Psoas muscle (tissue), 8 donors: ENCODE results near the gene CPA4. TPM values are rescaled to one million over a fixed set of nuclear protein-coding genes. Genes with fewer than 3 reads are reported as not detected.

Experiments used
- ATAC-seq, 4 donors: fragments of 200-7000 bp; cut with Tn5 transposase; one replicate each; pipeline ENCODE4 v1.9.1; 2020; ENCODE audit warnings: moderate library complexity in 3 of 4, mild to moderate bottlenecking in 2 of 4
- DNase-seq, 2 donors: peaks; one replicate each; pipeline ENCODE4 v3.0.0-alpha.2; 2020
- H3K27ac ChIP-seq: fragments of 200-600 bp; one replicate; pipeline ENCODE4 v1.8.0; 2022
- H3K27me3 ChIP-seq, 3 donors: fragments of 200-600 bp in 1 of 3; one replicate each; pipeline versions ENCODE4 v1.6.1 to v1.8.0; 2013 to 2022; ENCODE audit warnings: low read length in 2 of 3, mild to moderate bottlenecking in 2 of 3, moderate library complexity in 1 of 3; ENCODE audit not compliant: insufficient read depth in 3 of 3
- H3K36me3 ChIP-seq, 2 donors: fragments of 200-600 bp in 1 of 2; one replicate each; pipeline versions ENCODE4 v1.6.1 to v1.8.0; 2013 to 2022; ENCODE audit warnings: low read depth in 1 of 2, mild to moderate bottlenecking in 1 of 2, moderate library complexity in 1 of 2; ENCODE audit not compliant: insufficient read depth in 1 of 2
- H3K4me1 ChIP-seq: fragments of 200-600 bp; one replicate; pipeline ENCODE4 v1.8.0; 2022
- H3K4me3 ChIP-seq: fragments of 200-600 bp; one replicate; pipeline ENCODE4 v1.8.0; 2022; ENCODE audit warnings: mild to moderate bottlenecking
- H3K9me3 ChIP-seq: fragments of 200-600 bp; one replicate; pipeline ENCODE4 v1.8.0; 2022
- WGBS, 3 donors: extraction: QIAGEN DNeasy Blood & Tissue Kit; methylation state at CpG; one replicate each; pipeline versions ENCODE4 v1.1.6 to v1.1.7; 2013; 5-methylcytosine and 5-hydroxymethylcytosine counted together
- intact Hi-C, 2 donors: fragments of 100-400 bp; cut with DNase I; formaldehyde crosslinking; loops; one replicate each; pipeline versions ENCODE4 v1.11.0 to v1.14.2; 2022
- polyA plus RNA-seq, 3 donors: library from polyadenylated mRNA; stranded (reverse); fragments of 200-250 nt; gene quantifications; one replicate each; pipeline ENCODE4 v1.2.3, GENCODE V29; 2013
- total RNA-seq, 4 donors: library from RNA; stranded (reverse); fragmentation: NEBNext Ultra II Directional in 2 of 4; extraction: Animal tissue kit (Norgen Biotek cat#: 25700) in 2 of 4; gene quantifications; one replicate each; pipeline versions ENCODE4 v1.2.1 to v1.2.4, GENCODE V29; 2021 to 2023
- TF ChIP-seq, protein P1 (sequence below): fragments of 200-600 bp; IDR thresholded peaks from one replicate; pipeline ENCODE4 v1.8.0; 2022; ENCODE audit warnings: antibody characterized with exemption
- donor health status: healthy with polysubstance abuse.
- donor health status: DM: no; HTN: no; CAD: no; lungs with moderate emphysema.
- donor health status: Bipolar disorder and iron deficiency.
- donor health status: healthy.
- donor health status: DM: yes; HTN: yes; CAD: no.
- donor health status: DM: no; HTN: no; CAD: no.
- donor health status: DM: no; HTN: no; CAD: no.
- donor health status: DM: yes; HTN: yes; CAD: no.

Gene CPA4
- total and polyA plus RNA-seq, 7 donors = 0.09 to 2.5 (median 0.68) TPM

DNA sequence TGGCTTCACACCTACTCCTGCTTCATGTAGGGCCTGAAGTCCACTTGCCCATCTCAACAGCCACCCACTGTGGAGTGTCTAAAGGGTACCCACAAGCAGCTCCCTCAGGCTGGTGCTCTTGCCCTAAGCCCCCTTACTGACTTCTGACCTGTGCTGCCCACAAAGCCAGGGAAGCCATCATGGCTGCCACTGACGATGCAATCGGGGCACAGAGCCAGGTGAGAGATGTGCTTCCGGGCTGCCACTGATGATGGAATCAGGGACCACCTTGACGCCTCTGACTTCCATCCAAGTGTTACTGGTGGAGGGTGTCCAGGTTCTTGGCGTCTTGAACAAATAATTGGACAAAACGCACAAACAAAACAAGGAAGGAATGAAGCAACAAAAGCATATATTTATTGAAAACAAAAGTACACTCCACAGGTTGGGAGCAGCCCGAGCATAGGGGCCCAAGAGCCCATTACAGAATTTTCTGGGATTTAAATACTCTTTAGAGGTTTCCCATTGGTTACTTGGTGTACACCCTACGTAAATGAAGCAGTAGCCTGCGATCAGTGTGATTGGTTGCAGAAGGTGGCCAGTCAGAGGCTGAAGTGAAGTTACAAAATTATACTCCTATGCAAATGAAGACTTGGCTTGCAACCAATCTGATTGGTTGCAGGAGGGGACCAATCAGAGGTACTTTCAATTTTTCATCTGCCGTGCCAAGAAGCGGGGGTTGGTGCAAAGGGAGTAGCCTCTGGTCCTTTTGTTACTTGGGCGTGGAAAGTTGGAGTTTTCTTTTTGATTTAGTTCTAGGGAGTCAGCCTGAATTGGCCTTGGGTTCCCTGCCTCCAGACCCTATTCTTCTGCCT, 21.8 kb upstream of the CPA4 start:
- no peaks in the 10 kb centered on the region for H3K9me3 ChIP-seq
- H3K27ac ChIP-seq = no peak overlapping the region
- H3K27me3 ChIP-seq = peaks cover 0 to 42% (median 5%) of the 10 kb centered on the region in 3 donors
- no peak overlapping the region for H3K4me3 ChIP-seq
- peaks cover 5% of the 10 kb centered on the region for H3K4me1 ChIP-seq
- TF ChIP-seq, protein P1, sequence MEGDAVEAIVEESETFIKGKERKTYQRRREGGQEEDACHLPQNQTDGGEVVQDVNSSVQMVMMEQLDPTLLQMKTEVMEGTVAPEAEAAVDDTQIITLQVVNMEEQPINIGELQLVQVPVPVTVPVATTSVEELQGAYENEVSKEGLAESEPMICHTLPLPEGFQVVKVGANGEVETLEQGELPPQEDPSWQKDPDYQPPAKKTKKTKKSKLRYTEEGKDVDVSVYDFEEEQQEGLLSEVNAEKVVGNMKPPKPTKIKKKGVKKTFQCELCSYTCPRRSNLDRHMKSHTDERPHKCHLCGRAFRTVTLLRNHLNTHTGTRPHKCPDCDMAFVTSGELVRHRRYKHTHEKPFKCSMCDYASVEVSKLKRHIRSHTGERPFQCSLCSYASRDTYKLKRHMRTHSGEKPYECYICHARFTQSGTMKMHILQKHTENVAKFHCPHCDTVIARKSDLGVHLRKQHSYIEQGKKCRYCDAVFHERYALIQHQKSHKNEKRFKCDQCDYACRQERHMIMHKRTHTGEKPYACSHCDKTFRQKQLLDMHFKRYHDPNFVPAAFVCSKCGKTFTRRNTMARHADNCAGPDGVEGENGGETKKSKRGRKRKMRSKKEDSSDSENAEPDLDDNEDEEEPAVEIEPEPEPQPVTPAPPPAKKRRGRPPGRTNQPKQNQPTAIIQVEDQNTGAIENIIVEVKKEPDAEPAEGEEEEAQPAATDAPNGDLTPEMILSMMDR = no peak
- 91 to 94% (median 94%) methylated on average over 12 of the region's 12 CpGs for WGBS, 3 donors
- ATAC-seq (no peak), DNase-seq (no peak)
- intact Hi-C loops = loop anchor here in 1 of 2 donors (10.0 kb wide), 2 partner anchors 84 to 214 kb away; no protein-coding TSS in a partner anchor
- no peaks in the 10 kb centered on the region for H3K36me3 ChIP-seq

GRCh38 chr7:130272381-130273080, 20.4 kb upstream of the CPA4 start:
- intact Hi-C loops = loop anchor here in 1 of 2 donors (10.0 kb wide), 2 partner anchors 82 to 212 kb away; no protein-coding TSS in a partner anchor
- Histone ChIP-seq H3K27me3 (peaks cover 0 to 52% (median 5%) of the 10 kb centered on the region in 3 donors), H3K27ac (no peak overlapping the region), H3K36me3 (no peaks in the 10 kb centered on the region), H3K4me3 (peak overlapping the region; percentile 28), H3K9me3 (no peaks in the 10 kb centered on the region), H3K4me1 (peaks cover 5% of the 10 kb centered on the region)
- ATAC-seq (peak in 1 of 4 donors; percentile 29), DNase-seq (no peak)
- WGBS, 3 donors = 19 to 24% (median 20%) methylated on average over 23 of the region's 23 CpGs
- TF ChIP-seq, protein P1 = no peak

DNA sequence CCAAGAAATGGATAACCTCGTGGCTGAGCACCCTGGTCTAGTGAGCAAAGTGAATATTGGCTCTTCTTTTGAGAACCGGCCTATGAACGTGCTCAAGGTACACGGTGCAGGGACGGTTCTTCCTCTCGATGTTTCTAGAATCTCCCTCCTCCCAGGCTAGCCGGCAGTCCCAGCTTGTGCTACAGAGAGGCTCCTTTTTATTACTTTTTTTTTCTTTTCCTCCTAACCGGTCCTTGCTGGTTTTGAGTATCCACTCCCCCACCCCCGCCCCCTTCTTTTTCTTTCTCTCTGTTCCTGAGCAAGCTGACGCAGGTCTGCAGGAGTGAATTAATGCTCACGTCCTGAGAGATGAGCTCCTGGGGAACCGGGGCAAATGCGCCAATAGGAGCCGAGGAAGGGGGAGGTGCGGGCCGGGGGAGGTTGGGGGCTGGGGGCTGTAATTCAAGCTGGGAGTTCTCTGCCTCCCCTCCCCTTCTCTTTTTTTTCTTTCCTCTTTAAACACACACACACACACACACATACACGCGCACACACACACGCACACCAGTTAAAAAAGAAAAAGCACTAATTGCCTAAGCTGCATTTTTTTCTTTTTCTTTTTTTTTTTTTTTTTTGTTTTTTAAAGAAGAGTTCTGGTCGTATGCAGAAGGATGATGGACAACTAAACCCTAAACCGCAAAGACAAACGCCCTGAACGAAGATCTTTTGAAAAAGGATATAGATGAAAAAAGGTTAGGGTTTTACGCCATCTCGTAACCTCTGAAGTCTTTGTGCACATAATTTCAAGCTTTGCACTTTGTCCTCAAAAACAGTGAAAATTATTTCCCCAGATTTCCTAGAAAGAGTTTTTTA, 19.7 kb upstream of the CPA4 start:
- Histone ChIP-seq H3K4me3 (peak overlapping the region; percentile 28), H3K36me3 (no peaks in the 10 kb centered on the region), H3K4me1 (peaks cover 5% of the 10 kb centered on the region), H3K27me3 (peaks cover 0 to 57% (median 5%) of the 10 kb centered on the region in 3 donors), H3K27ac (no peak overlapping the region), H3K9me3 (no peaks in the 10 kb centered on the region)
- ATAC-seq (no peak), DNase-seq (no peak)
- TF ChIP-seq, protein P1 = no peak
- WGBS, 3 donors = 7 to 13% (median 12%) methylated on average over 22 to 25 of the region's 25 CpGs
- intact Hi-C loops = loop anchor here in 1 of 2 donors (10.0 kb wide), 2 partner anchors 81 to 211 kb away; no protein-coding TSS in a partner anchor

- no peaks in the 10 kb centered on the region for H3K36me3 ChIP-seq
- no peak overlapping the region for H3K27ac ChIP-seq
- no peaks in the 10 kb centered on the region for H3K9me3 ChIP-seq
- TF ChIP-seq, protein P1 = no peak
- 21 to 34% (median 23%) methylated on average over 11 of the region's 11 CpGs for WGBS, 3 donors
- H3K4me1 ChIP-seq = peaks cover 5% of the 10 kb centered on the region
- intact Hi-C loops = loop anchor here in 1 of 2 donors (10.0 kb wide), 2 partner anchors 81 to 211 kb away; no protein-coding TSS in a partner anchor
- ATAC-seq = peak in 1 of 4 donors; percentile 64
- peaks cover 0 to 57% (median 5%) of the 10 kb centered on the region in 3 donors for H3K27me3 ChIP-seq
- no peak for DNase-seq
- no peak overlapping the region for H3K4me3 ChIP-seq
These were observed 19.1 kb upstream of the CPA4 start for GRCh38 chr7:130273933-130274255.
